SJSA1 (cell line): ENCODE results near the gene BTBD9. TPM values are rescaled to one million over a fixed set of nuclear protein-coding genes. Genes with fewer than 3 reads are reported as not detected.

ENCODE experiments used
- DNase-seq, 2 experiments: peaks; one replicate each; pipeline ENCODE4 v3.0.0-alpha.2; 2015 to 2020; ENCODE audit warnings: low spot score in 2 of 2, low read depth in 1 of 2
- H3K27ac ChIP-seq: fragments of 250-450 bp; sonication (Bioruptor Pico); 2 replicates; pipeline ENCODE4 v1.5.1; 2020; ENCODE audit warnings: mild to moderate bottlenecking, moderate library complexity
- H3K27me3 ChIP-seq: fragments of 250-450 bp; sonication (Bioruptor Pico); replicated peaks from 2 replicates; pipeline ENCODE4 v1.5.1; 2020; ENCODE audit warnings: mild to moderate bottlenecking, moderate library complexity
- H3K36me3 ChIP-seq: fragments of 250-450 bp; sonication (Bioruptor Pico); 2 replicates; pipeline ENCODE4 v1.5.1; 2020; ENCODE audit warnings: mild to moderate bottlenecking
- H3K4me1 ChIP-seq: fragments of 250-450 bp; sonication (Bioruptor Pico); replicated peaks from 2 replicates; pipeline ENCODE4 v1.6.1; 2021; ENCODE audit warnings: mild to moderate bottlenecking
- H3K4me3 ChIP-seq: fragments of 250-450 bp; sonication (Bioruptor Pico); 2 replicates; pipeline ENCODE4 v1.5.1; 2020; ENCODE audit warnings: mild to moderate bottlenecking
- H3K9me3 ChIP-seq: fragments of 250-450 bp; sonication (Bioruptor Pico); replicated peaks from 2 replicates; pipeline ENCODE4 v1.5.1; 2020; ENCODE audit warnings: mild to moderate bottlenecking
- total RNA-seq: library from RNA; depleted of rRNA; stranded (reverse); fragments of >200 nt; shearing (Covaris generic); gene quantifications from 2 replicates; pipeline ENCODE4 v1.2.3, GENCODE V29; 2014

Gene BTBD9
- total RNA-seq, 1 experiment from 2014 or later: 8.5 TPM

GRCh38 chr6:38417521-38417920, 222.2 kb downstream of the BTBD9 start:
- no peak for DNase-seq
- Histone ChIP-seq H3K4me3 (no peak overlapping the region), H3K9me3 (no peaks in the 10 kb centered on the region), H3K27me3 (no peaks in the 10 kb centered on the region; the same call in 1 of the 2 replicates), H3K4me1 (no peaks in the 10 kb centered on the region), H3K27ac (no peak overlapping the region), H3K36me3 (no peaks in the 10 kb centered on the region)

GRCh38 chr6:38415231-38416005, 224.3 kb downstream of the BTBD9 start:
- no peaks in the 10 kb centered on the region for H3K4me1 ChIP-seq
- no peaks in the 10 kb centered on the region for H3K36me3 ChIP-seq
- H3K9me3 ChIP-seq: no peaks in the 10 kb centered on the region
- DNase-seq: no peak
- no peak overlapping the region for H3K27ac ChIP-seq
- no peaks in the 10 kb centered on the region; the same call in 1 of the 2 replicates for H3K27me3 ChIP-seq
- no peak overlapping the region for H3K4me3 ChIP-seq

- no peaks in the 10 kb centered on the region for H3K4me1 ChIP-seq
- no peak overlapping the region for H3K27ac ChIP-seq
- DNase-seq: no peak
Observed at GRCh38 chr6:38413102-38413800, 226.5 kb downstream of the BTBD9 start.

GRCh38 chr6:38407192-38407591, 232.5 kb downstream of the BTBD9 start:
- Histone ChIP-seq H3K27me3 (no peaks in the 10 kb centered on the region), H3K4me1 (no peaks in the 10 kb centered on the region), H3K36me3 (no peaks in the 10 kb centered on the region), H3K9me3 (no peaks in the 10 kb centered on the region), H3K4me3 (no peak overlapping the region), H3K27ac (no peak overlapping the region)
- DNase-seq: no peak

More at GRCh38 chr6:38413102-38413800, 226.5 kb downstream of the BTBD9 start:
- Histone ChIP-seq H3K4me3 (no peak overlapping the region), H3K36me3 (no peaks in the 10 kb centered on the region), H3K9me3 (no peaks in the 10 kb centered on the region), H3K27me3 (no peaks in the 10 kb centered on the region; the same call in 1 of the 2 replicates)

- Histone ChIP-seq H3K27me3 (no peaks in the 10 kb centered on the region), H3K9me3 (no peaks in the 10 kb centered on the region), H3K4me1 (no peaks in the 10 kb centered on the region), H3K4me3 (no peak overlapping the region), H3K36me3 (no peaks in the 10 kb centered on the region), H3K27ac (no peak overlapping the region)
- DNase-seq: no peak
Observed at GRCh38 chr6:38406096-38406495, 233.6 kb downstream of the BTBD9 start.

- Histone ChIP-seq H3K4me3 (no peak overlapping the region), H3K36me3 (no peaks in the 10 kb centered on the region), H3K4me1 (no peaks in the 10 kb centered on the region), H3K9me3 (no peaks in the 10 kb centered on the region), H3K27ac (no peak overlapping the region), H3K27me3 (no peaks in the 10 kb centered on the region)
- DNase-seq: no peak
Observed at GRCh38 chr6:38404900-38405556, 234.7 kb downstream of the BTBD9 start.

GRCh38 chr6:38404355-38404754, 235.4 kb downstream of the BTBD9 start:
- Histone ChIP-seq H3K27me3 (no peaks in the 10 kb centered on the region), H3K36me3 (no peaks in the 10 kb centered on the region), H3K9me3 (no peaks in the 10 kb centered on the region), H3K27ac (no peak overlapping the region), H3K4me1 (no peaks in the 10 kb centered on the region), H3K4me3 (no peak overlapping the region)
- DNase-seq: no peak

- Histone ChIP-seq H3K9me3 (no peaks in the 10 kb centered on the region), H3K27ac (no peak overlapping the region), H3K27me3 (no peaks in the 10 kb centered on the region), H3K4me3 (no peak overlapping the region), H3K36me3 (no peaks in the 10 kb centered on the region), H3K4me1 (no peaks in the 10 kb centered on the region)
- DNase-seq: no peak
Observed at GRCh38 chr6:38403548-38403947, 236.2 kb downstream of the BTBD9 start.

- no peaks in the 10 kb centered on the region for H3K27me3 ChIP-seq
- no peaks in the 10 kb centered on the region for H3K9me3 ChIP-seq
- no peaks in the 10 kb centered on the region for H3K4me1 ChIP-seq
- no peak overlapping the region for H3K4me3 ChIP-seq
- no peak for DNase-seq
- no peak overlapping the region for H3K27ac ChIP-seq
- no peaks in the 10 kb centered on the region for H3K36me3 ChIP-seq
Observed at GRCh38 chr6:38400764-38401163, 239.0 kb downstream of the BTBD9 start.

- no peaks in the 10 kb centered on the region for H3K4me1 ChIP-seq
- no peaks in the 10 kb centered on the region for H3K9me3 ChIP-seq
- DNase-seq: no peak
- H3K36me3 ChIP-seq: no peaks in the 10 kb centered on the region
- H3K4me3 ChIP-seq: no peak overlapping the region
- no peak overlapping the region for H3K27ac ChIP-seq
- no peaks in the 10 kb centered on the region for H3K27me3 ChIP-seq
Observed at GRCh38 chr6:38400101-38400500, 239.6 kb downstream of the BTBD9 start.

- H3K4me1 ChIP-seq: no peaks in the 10 kb centered on the region
- no peak overlapping the region for H3K27ac ChIP-seq
- H3K4me3 ChIP-seq: no peak overlapping the region
- no peaks in the 10 kb centered on the region for H3K27me3 ChIP-seq
- no peak for DNase-seq
- H3K9me3 ChIP-seq: no peaks in the 10 kb centered on the region
- no peaks in the 10 kb centered on the region for H3K36me3 ChIP-seq
Observed at GRCh38 chr6:38396209-38396608, 243.5 kb downstream of the BTBD9 start.

GRCh38 chr6:38393986-38394385, 245.7 kb downstream of the BTBD9 start:
- H3K9me3 ChIP-seq: no peaks in the 10 kb centered on the region
- no peaks in the 10 kb centered on the region for H3K4me1 ChIP-seq
- H3K36me3 ChIP-seq: no peaks in the 10 kb centered on the region
- H3K27me3 ChIP-seq: no peaks in the 10 kb centered on the region
- H3K4me3 ChIP-seq: no peak overlapping the region
- no peak for DNase-seq
- H3K27ac ChIP-seq: no peak overlapping the region

GRCh38 chr6:38391626-38392579, 247.8 kb downstream of the BTBD9 start:
- Histone ChIP-seq H3K27ac (no peak overlapping the region), H3K4me3 (no peak overlapping the region), H3K36me3 (no peaks in the 10 kb centered on the region), H3K4me1 (no peaks in the 10 kb centered on the region), H3K9me3 (no peaks in the 10 kb centered on the region), H3K27me3 (no peaks in the 10 kb centered on the region)
- DNase-seq: no peak
